GM19395 (cell line): Measurements from ENCODE around the gene CSRNP3.
A peak's percentile ranks its signal among the peaks of the same experiment; 100 is the strongest.
"Not testable (repeated sequence)": the region's sequence is repeated elsewhere in the genome, so short reads cannot be mapped to it uniquely, and the experiment has no call there.

Experiments used
- ATAC-seq: cut with Tn5 transposase; IDR thresholded peaks from one replicate; pipeline ENCODE4 v1.9.1; 2021; ENCODE audit warnings: mild to moderate bottlenecking, moderate library complexity; ENCODE audit not compliant: unreplicated experiment

CSRNP3 gene

DNA sequence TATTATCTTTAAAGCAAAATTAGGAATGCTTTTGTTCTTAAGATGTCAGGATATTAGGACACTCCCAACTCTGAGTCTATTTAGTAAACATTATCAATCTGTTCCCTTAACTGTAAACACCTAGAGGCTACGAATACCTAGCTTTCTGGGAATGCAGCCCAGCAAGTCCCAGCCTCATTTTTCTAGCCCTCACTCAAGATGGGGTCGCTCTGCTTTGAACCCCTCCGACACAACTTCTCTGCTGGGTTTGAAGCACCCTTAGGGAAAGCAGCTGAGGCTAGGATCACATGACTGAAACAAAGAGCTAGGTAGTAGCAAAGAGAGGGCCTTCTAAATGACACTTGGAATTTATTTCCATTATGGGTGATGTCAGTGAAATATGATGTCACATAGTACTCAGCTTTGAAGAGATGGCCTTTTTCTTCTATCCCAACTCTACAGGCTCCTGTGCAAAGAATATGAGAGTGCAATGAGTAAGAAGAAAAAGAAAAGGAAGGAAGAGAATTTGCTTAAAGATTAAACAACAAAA, 114.7 kb downstream of the CSRNP3 start:
- ATAC-seq = no peak

- no peak for ATAC-seq
These were observed 116.5 kb downstream of the CSRNP3 start for GRCh38 chr2:165586019-165586418.

DNA sequence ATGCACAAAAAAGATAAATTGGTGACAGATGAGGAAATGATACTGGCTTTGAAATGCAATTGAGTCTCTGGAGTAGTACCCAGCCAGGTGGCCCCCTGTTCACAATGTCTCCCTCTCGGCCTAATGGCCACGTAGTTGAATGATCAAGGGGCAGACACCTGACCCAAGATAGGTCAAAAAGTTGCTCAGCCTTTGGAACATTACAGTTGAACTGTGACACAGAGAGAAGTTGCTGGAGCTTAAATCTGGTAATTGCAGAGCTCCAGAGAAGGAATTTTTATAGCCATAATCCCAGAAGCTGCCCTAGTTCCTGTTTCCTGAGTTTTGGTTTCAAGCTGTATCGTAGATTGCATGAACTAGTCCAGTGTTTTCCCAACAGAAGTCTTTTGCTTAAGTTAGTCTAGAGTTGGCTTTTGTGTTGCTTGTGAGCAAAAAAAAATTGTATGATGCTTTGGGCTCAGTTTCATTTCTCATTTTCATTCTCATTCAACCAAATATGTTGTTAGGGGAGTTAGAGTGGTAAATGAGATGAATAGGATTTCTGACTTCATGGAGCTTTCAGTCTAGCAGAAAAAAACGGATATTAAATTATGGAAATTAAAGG, 117.9 kb downstream of the CSRNP3 start:
- ATAC-seq = peak; percentile 92

- ATAC-seq = not testable (repeated sequence)
These were observed 121.5 kb downstream of the CSRNP3 start for GRCh38 chr2:165590999-165591398.

GRCh38 chr2:165593081-165593480, 123.6 kb downstream of the CSRNP3 start:
- ATAC-seq = no peak

- peak; percentile 41 for ATAC-seq
These were observed 124.9 kb downstream of the CSRNP3 start for GRCh38 chr2:165594231-165594934.

DNA sequence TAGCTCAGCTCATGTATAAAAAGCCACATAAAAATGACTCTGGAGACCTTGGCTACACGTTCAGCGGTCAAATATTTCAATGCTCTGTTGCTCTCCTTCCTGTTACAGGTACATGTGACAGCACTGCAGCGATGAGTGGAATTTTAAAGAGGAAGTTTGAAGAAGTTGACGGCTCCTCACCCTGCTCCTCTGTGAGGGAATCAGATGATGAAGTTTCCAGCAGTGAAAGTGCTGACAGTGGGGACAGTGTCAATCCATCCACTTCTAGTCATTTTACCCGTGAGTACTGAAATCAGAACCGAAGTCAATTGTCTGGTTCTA, 125.4 kb downstream of the CSRNP3 start:
- peak; percentile 92 for ATAC-seq

GRCh38 chr2:165596788-165597187, 127.3 kb downstream of the CSRNP3 start:
- no peak for ATAC-seq

DNA sequence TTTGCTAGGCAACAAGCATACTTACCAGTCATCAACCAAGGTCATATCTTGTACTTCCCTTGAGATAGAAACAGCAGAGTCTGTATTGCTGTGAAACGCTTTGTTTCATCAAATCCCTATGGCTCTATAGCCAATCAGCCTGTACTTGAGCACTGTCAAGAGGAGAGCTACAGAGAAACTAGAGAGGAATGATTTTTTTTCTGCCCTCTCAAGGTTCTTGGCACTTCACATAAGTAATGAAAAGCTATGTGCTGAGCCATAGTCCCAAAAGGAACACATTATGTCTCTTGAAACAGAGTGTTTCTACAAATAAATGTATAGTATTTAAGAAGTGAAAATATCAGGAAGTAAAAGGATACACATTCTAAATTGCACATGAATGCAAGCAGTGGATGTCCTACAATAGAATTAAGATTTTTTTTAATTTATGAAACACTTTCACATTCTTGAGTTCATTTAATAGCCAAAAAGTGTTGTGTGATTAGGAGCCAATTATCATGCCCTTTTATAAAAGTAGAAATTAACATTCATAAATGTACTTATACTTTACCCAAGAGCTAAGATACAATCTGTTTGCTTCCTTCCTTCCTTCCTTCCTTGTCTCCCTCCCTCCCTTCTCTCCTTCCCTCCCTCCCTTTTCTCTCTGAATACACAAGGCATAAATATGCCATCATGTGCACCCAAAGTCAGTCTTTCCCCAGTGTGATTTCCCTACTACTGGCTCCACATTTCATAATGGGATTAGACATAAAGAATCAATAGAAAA, 131.8 kb downstream of the CSRNP3 start:
- ATAC-seq = no peak

DNA sequence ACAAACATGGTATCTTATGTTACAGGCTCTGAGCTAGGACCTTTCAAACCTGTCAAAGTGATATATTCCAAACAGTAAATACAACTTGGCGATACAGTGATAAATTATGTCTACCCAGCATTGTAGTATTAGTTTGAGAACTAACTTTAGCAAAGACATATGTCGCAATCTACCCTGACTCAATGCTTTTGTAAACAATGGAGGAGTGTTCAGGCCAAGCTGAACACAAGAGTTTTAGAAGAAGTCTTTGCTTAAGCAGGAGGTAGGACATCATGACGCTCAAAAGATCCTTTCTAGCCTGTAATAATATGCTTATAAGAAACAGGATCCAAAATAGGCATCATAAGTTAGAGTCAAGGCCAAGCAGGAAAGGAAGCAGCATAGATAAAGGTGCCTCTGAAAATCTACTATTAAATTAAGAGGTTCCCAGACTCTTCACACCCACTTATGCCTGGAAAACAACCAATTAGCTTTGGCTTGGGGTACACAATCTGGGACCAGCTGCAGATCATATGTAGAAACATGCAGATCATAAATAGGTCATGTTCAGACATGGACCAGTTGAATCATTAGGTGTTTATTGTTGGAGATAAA, 132.5 kb downstream of the CSRNP3 start:
- ATAC-seq = no peak

DNA sequence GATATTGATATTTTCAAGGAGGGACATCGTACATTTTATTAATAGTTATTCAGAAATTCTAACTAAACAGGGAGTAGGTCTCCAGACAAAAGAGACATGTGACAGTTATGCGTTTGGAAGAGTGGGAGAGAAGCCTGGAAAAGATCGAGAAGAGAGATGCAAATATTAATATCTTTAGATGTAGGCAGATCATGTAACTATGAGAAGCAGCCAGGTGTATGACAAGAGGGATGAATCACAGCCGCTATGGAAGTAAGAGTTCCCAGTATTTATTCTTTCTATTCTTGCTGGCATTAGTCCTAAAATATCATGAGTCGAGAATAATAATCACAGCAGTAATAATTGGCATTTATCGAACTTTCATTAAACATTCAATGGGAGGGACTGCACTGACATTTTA, 140.2 kb downstream of the CSRNP3 start:
- no peak for ATAC-seq

DNA sequence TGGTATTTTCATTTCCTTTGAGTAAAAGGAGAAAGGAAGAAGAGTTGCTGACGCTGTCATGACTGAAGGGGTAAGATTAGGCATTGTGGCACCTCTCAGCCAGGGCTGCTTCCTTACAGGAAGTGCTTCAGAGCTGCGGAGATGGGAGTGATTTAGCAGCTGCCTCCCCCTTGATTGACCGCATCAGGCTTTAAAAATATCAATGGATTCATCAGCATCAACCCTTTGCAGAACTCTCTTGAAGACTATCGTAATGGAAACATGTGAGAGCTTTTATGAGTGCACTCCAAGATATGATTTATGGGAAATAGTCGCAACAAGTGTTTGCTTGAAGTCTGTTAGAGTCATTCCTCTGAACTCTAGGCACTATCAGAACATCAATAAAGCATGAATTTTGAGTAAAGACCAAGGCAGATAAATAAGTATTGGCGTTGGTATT, 141.1 kb downstream of the CSRNP3 start:
- no peak for ATAC-seq

DNA sequence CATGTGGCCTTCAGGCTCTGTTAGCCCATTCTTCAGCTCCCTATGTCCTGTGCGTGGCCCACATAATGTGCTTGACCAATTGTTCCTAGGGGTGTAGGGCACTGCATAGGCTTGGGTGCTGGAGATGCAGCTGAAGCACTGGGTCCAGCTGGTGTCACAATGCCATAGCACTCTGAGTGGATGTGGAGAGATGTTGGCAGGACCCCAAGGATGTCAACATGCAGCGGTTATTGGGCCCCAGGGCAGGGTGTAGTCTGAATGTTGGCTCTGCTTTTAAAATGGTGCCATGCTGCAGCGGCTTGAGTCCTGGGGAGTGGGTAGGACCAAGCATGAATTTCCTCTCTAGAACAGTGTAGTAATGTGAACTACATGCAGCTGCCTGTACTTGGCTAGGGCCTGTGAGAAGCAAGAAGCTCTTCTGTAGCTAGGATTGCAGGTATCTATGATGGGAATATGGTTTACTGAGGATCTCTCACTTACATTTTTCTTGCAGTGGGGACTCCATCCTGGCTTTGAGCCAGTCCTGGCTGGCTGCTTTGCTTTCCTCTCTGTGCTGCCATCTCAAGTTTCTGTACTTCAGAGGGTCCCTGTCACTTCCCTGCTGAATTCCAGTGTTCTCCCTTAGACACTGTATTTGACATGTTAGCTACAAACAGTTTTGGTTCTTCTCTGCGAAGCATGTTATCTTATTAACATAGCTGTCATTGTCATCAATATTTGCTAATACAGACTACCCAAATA, 148.4 kb downstream of the CSRNP3 start:
- no peak for ATAC-seq

- ATAC-seq = no peak
These were observed 149.3 kb downstream of the CSRNP3 start for GRCh38 chr2:165618806-165619205.

- ATAC-seq = no peak
These were observed 151.6 kb downstream of the CSRNP3 start for GRCh38 chr2:165621086-165621560.

- ATAC-seq = no peak
These were observed 153.7 kb downstream of the CSRNP3 start for GRCh38 chr2:165623161-165623560.

- ATAC-seq = no peak
These were observed 154.4 kb downstream of the CSRNP3 start for GRCh38 chr2:165623783-165624469.

- no peak for ATAC-seq
These were observed 154.9 kb downstream of the CSRNP3 start for GRCh38 chr2:165624470-165624800.

GRCh38 chr2:165627470-165627869, 158.0 kb downstream of the CSRNP3 start:
- no peak for ATAC-seq

- no peak for ATAC-seq
These were observed 160.3 kb downstream of the CSRNP3 start for GRCh38 chr2:165629776-165630175.
